Measurements from ENCODE around the gene ANKRD11.

DNA sequence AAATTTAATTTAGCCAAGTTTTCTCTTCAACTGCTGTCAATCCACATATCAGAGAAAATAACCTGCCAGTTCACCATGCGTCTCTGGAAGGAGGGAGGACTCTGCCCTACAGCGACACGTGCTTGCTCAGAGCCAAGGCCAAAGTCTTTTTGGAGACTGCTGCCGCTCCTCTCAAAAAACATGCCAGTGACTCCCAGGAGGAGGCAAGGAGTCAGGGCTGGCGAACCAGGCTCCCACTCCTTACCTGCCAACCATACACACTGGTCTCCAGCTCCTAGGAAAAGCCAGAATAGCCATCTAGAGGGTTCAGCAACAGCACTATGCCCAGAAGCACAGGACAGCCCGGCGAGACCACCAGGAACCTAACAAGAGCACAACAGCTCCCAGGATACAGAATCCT lies 73.0 kb downstream of the ANKRD11 start:
- TF ChIP-seq, protein P1, sequence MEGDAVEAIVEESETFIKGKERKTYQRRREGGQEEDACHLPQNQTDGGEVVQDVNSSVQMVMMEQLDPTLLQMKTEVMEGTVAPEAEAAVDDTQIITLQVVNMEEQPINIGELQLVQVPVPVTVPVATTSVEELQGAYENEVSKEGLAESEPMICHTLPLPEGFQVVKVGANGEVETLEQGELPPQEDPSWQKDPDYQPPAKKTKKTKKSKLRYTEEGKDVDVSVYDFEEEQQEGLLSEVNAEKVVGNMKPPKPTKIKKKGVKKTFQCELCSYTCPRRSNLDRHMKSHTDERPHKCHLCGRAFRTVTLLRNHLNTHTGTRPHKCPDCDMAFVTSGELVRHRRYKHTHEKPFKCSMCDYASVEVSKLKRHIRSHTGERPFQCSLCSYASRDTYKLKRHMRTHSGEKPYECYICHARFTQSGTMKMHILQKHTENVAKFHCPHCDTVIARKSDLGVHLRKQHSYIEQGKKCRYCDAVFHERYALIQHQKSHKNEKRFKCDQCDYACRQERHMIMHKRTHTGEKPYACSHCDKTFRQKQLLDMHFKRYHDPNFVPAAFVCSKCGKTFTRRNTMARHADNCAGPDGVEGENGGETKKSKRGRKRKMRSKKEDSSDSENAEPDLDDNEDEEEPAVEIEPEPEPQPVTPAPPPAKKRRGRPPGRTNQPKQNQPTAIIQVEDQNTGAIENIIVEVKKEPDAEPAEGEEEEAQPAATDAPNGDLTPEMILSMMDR (conservative IDR thresholded peaks at IDR 0.05 in 1 of 2, IDR thresholded peaks at IDR 0.05 in 1 of 2; ENCODE audit: low read depth in 1 of 2, low read length in 2 of 2): no peak
- no peak for TF ChIP-seq EZH2 (IDR thresholded peaks at IDR 0.05; ENCODE audit: low read length, missing control alignments)
